Measurements from ENCODE around the gene CDK14. TPM values are rescaled to one million over a fixed set of nuclear protein-coding genes. Genes with fewer than 3 reads are reported as not detected.
"Not testable (repeated sequence)": the region's sequence is repeated elsewhere in the genome, so short reads cannot be mapped to it uniquely, and the experiment has no call there.

The CDK14 gene
- polyA plus RNA-seq, 10 donors, result 19.1 to 25.8 (median 21.8) TPM

GRCh38 chr7:90751595-90751994, 155.5 kb downstream of the CDK14 start:
- no peak for DNase-seq

- no peak for DNase-seq
Observed at GRCh38 chr7:90752051-90752450, 155.9 kb downstream of the CDK14 start.

- DNase-seq, result no peak
Observed at GRCh38 chr7:90755041-90755440, 158.9 kb downstream of the CDK14 start.

GRCh38 chr7:90756366-90756765, 160.2 kb downstream of the CDK14 start:
- DNase-seq, result no peak

- DNase-seq, result not testable (repeated sequence)
Observed at GRCh38 chr7:90757565-90757950, 161.4 kb downstream of the CDK14 start.

GRCh38 chr7:90758933-90759562, 162.9 kb downstream of the CDK14 start:
- no peak for DNase-seq

- no peak for DNase-seq
Observed at GRCh38 chr7:90759710-90760109, 163.6 kb downstream of the CDK14 start.

- DNase-seq, result no peak
Observed at GRCh38 chr7:90760892-90761291, 164.8 kb downstream of the CDK14 start.

GRCh38 chr7:90761584-90761983, 165.5 kb downstream of the CDK14 start:
- no peak for DNase-seq

- no peak for DNase-seq
Observed at GRCh38 chr7:90763108-90763507, 167.0 kb downstream of the CDK14 start.

GRCh38 chr7:90764848-90765570, 168.9 kb downstream of the CDK14 start:
- DNase-seq, result no peak

GRCh38 chr7:90766814-90767564, 170.9 kb downstream of the CDK14 start:
- DNase-seq, result peak; percentile 41 to 83 (median 49)

- peak in 2 of 3 donors; percentile 43 to 51 for DNase-seq
Observed at GRCh38 chr7:90768301-90768700, 172.2 kb downstream of the CDK14 start.

GRCh38 chr7:90769036-90769435, 172.9 kb downstream of the CDK14 start:
- no peak for DNase-seq

- DNase-seq, result not testable (repeated sequence)
Observed at GRCh38 chr7:90769566-90769965, 173.4 kb downstream of the CDK14 start.

GRCh38 chr7:90771281-90771680, 175.2 kb downstream of the CDK14 start:
- DNase-seq, result no peak

GRCh38 chr7:90772410-90772809, 176.3 kb downstream of the CDK14 start:
- DNase-seq, result no peak

GRCh38 chr7:90773269-90773668, 177.1 kb downstream of the CDK14 start:
- no peak for DNase-seq

GRCh38 chr7:90774706-90775105, 178.6 kb downstream of the CDK14 start:
- no peak for DNase-seq

GRCh38 chr7:90775383-90775965, 179.4 kb downstream of the CDK14 start:
- no peak for DNase-seq

GRCh38 chr7:90777041-90777440, 180.9 kb downstream of the CDK14 start:
- no peak for DNase-seq

GRCh38 chr7:90777465-90777864, 181.3 kb downstream of the CDK14 start:
- DNase-seq, result peak in 1 of 3 donors; percentile 77
